Activated CD8-positive, alpha-beta T cell treated with anti-CD3 and anti-CD28 coated beads for 36 hours (primary cell): ENCODE data around the gene RBM15B. TPM values are rescaled to one million over a fixed set of nuclear protein-coding genes. Genes with fewer than 3 reads are reported as not detected.
A peak's percentile ranks its signal among the peaks of the same experiment; 100 is the strongest.

Experiments used
- ATAC-seq: fragments of 200-7000 bp; cut with Tn5 transposase; one replicate; pipeline ENCODE4 v1.10.0; 2021; ENCODE audit warnings: mild to moderate bottlenecking, moderate library complexity
- CTCF ChIA-PET: fragments of 350-600 bp; sonication (Branson Sonifier 250); formaldehyde crosslinking; loops from one replicate; lab custom pipeline; 2021; ENCODE audit warnings: antibody characterized with exemption; lab: Charles Lee
- POLR2A ChIA-PET: fragments of 350-600 bp; sonication (Branson Sonifier 250); formaldehyde crosslinking; loops from one replicate; lab custom pipeline; 2021; ENCODE audit warnings: antibody characterized with exemption; lab: Charles Lee
- DNase-seq: peaks from one replicate; pipeline ENCODE4 v3.0.0-alpha.2; 2020
- H3K27ac Mint-ChIP-seq: one replicate; pipeline ENCODE4 v1.8.0; 2021; ENCODE audit warnings: mild to moderate bottlenecking, mixed read lengths
- H3K27me3 Mint-ChIP-seq: one replicate; pipeline ENCODE4 v1.8.0; 2021; ENCODE audit warnings: mixed read lengths
- H3K36me3 Mint-ChIP-seq: one replicate; pipeline ENCODE4 v1.8.0; 2021; ENCODE audit warnings: low read depth, mixed read lengths
- H3K4me1 Mint-ChIP-seq: one replicate; pipeline ENCODE4 v1.8.0; 2021; ENCODE audit warnings: low read depth, mixed read lengths
- H3K4me3 Mint-ChIP-seq: one replicate; pipeline ENCODE4 v1.8.0; 2021; ENCODE audit warnings: mild to moderate bottlenecking, moderate library complexity, mixed read lengths
- H3K9me3 Mint-ChIP-seq: one replicate; pipeline ENCODE4 v1.8.0; 2021; ENCODE audit warnings: mixed read lengths
- CTCF ChIP-seq: fragments of 200-600 bp; IDR thresholded peaks from one replicate; pipeline ENCODE4 v1.8.0; 2022; ENCODE audit warnings: antibody characterized with exemption, mild to moderate bottlenecking
- intact Hi-C: fragments of 100-400 bp; cut with micrococcal nuclease; formaldehyde crosslinking; loops from one replicate; pipeline ENCODE4 v1.10.0; 2022
- total RNA-seq, 2 experiments: library from RNA; stranded (reverse); gene quantifications; one replicate each; pipeline ENCODE4 v1.2.3, GENCODE V29; 2021

Gene RBM15B
- total RNA-seq, 2 experiments from 2014 or later: 20.8 to 20.9 TPM

- intact Hi-C loops: no loop called here
- no peak for ATAC-seq
- Mint-ChIP-seq H3K27ac (no peak overlapping the region), H3K4me3 (no peak overlapping the region), H3K27me3 (no peaks in the 10 kb centered on the region), H3K9me3 (no peaks in the 10 kb centered on the region), H3K4me1 (no peaks in the 10 kb centered on the region), H3K36me3 (peaks cover 35% of the 10 kb centered on the region)
- ChIA-PET CTCF (interaction anchor here (1.0 to 3.5 kb wide), 2 partner anchors 11 to 13 kb away, joined by 3 to 17 read pairs; no protein-coding TSS in a partner anchor), POLR2A (no interaction called here)
- TF ChIP-seq CTCF: no peak
- no peak for DNase-seq
These were observed 31.1 kb downstream of the RBM15B start for GRCh38 chr3:51422211-51422610.

- H3K27me3 Mint-ChIP-seq: no peaks in the 10 kb centered on the region
- no peaks in the 10 kb centered on the region for H3K4me1 Mint-ChIP-seq
- TF ChIP-seq CTCF: no peak
- ChIA-PET CTCF (interaction anchor here (1.6 kb wide), 1 partner anchor 14 kb away, joined by 5 read pairs; no protein-coding TSS in a partner anchor), POLR2A (no interaction called here)
- H3K9me3 Mint-ChIP-seq: no peaks in the 10 kb centered on the region
- ATAC-seq (no peak), DNase-seq (no peak)
- no peak overlapping the region for H3K27ac Mint-ChIP-seq
- intact Hi-C loops: no loop called here
- H3K4me3 Mint-ChIP-seq: no peak overlapping the region
- peaks cover 38% of the 10 kb centered on the region for H3K36me3 Mint-ChIP-seq
These were observed 35.8 kb downstream of the RBM15B start for GRCh38 chr3:51426921-51427320.

GRCh38 chr3:51429138-51429537 is 38.1 kb downstream of the RBM15B start:
- ChIA-PET POLR2A (no interaction called here), CTCF (interaction anchor here (1.4 kb wide), 1 partner anchor 39 kb away, joined by 4 read pairs; no protein-coding TSS in a partner anchor)
- peaks cover 2% of the 10 kb centered on the region for H3K4me1 Mint-ChIP-seq
- H3K27me3 Mint-ChIP-seq: no peaks in the 10 kb centered on the region
- DNase-seq (no peak), ATAC-seq (no peak)
- no peaks in the 10 kb centered on the region for H3K9me3 Mint-ChIP-seq
- no peak for TF ChIP-seq CTCF
- H3K36me3 Mint-ChIP-seq: peaks cover 39% of the 10 kb centered on the region
- no peak overlapping the region for H3K27ac Mint-ChIP-seq
- intact Hi-C loops: no loop called here
- no peak overlapping the region for H3K4me3 Mint-ChIP-seq

- no peaks in the 10 kb centered on the region for H3K9me3 Mint-ChIP-seq
- no peak overlapping the region for H3K4me3 Mint-ChIP-seq
- ATAC-seq (no peak), DNase-seq (no peak)
- H3K4me1 Mint-ChIP-seq: peaks cover 8% of the 10 kb centered on the region
- no peaks in the 10 kb centered on the region for H3K27me3 Mint-ChIP-seq
- CTCF ChIA-PET: interaction anchor here (0.6 to 4.3 kb wide), 28 partner anchors 9 to 701 kb away, joined by 3 to 29 read pairs (median 4); partner anchors contain the start of gene RBM15B
- intact Hi-C loops: no loop called here
- H3K27ac Mint-ChIP-seq: no peak overlapping the region
- TF ChIP-seq CTCF: no peak
- POLR2A ChIA-PET: interaction anchor here (1.0 to 1.3 kb wide), 2 partner anchors 9 to 42 kb away, joined by 3 read pairs; no protein-coding TSS in a partner anchor
- peaks cover 33% of the 10 kb centered on the region for H3K36me3 Mint-ChIP-seq
These were observed 43.0 kb downstream of the RBM15B start for GRCh38 chr3:51434110-51434509.

GRCh38 chr3:51434746-51435327 is 43.8 kb downstream of the RBM15B start:
- H3K36me3 Mint-ChIP-seq: peaks cover 29% of the 10 kb centered on the region
- peak; percentile 67 for TF ChIP-seq CTCF

More at GRCh38 chr3:51434746-51435327, 43.8 kb downstream of the RBM15B start:
- Mint-ChIP-seq H3K4me1 (peaks cover 8% of the 10 kb centered on the region), H3K4me3 (no peak overlapping the region), H3K27me3 (no peaks in the 10 kb centered on the region), H3K27ac (no peak overlapping the region), H3K9me3 (no peaks in the 10 kb centered on the region)
- peak; percentile 92 for ATAC-seq
- DNase-seq: peak; percentile 62
- intact Hi-C loops: no loop called here
- CTCF ChIA-PET: interaction anchor here (0.7 to 4.3 kb wide), 29 partner anchors 10 to 702 kb away, joined by 3 to 29 read pairs (median 4); partner anchors contain the start of gene RBM15B
- POLR2A ChIA-PET: interaction anchor here (1.0 to 1.3 kb wide), 2 partner anchors 10 to 43 kb away, joined by 3 read pairs; no protein-coding TSS in a partner anchor
